Astrocyte of the hippocampus (primary cell): ENCODE results near the gene MRAP2.
"Not testable (repeated sequence)": the region's sequence is repeated elsewhere in the genome, so short reads cannot be mapped to it uniquely, and the experiment has no call there.

Source experiments
- DNase-seq: peaks from one replicate; pipeline ENCODE4 v3.0.0; 2011; ENCODE audit warnings: low read depth, low spot score

The MRAP2 gene

DNA sequence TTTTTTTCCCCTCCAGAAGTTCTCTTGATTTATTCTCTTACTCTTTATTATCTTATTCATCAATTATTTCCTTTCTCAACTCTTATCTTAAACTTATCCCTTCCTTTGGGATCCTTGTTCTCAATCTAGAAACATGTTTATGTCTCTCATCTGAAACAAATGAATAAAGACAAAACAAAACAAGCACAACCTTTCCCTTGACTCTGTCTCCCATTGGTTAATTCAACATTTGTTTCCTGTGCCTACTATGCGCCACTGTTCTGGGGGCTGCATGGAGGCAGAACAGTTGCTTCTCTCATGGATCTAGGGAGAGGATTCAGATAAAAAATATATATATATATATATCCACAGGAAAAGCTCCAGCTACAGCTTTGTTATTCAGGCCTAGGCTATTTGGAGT lies 5.2 kb upstream of the MRAP2 start:
- DNase-seq, result no peak

DNA sequence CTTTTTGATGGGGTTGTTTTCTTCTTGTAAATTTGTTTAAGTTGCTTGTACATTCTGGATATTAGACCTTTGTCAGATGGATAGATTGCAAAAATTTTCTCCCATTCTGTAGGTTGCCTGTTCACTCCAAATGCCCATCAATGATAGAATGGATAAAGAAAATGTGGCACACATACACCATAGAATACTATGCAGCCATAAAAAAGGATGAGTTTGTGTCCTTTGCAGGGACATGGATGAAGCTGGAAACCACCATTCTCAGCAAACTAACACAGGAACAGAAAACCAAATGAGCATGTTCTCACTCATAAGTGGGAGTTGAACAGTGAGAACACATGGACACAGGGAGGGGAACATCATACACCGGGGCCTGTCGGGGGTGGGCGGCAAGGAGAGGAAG lies 1.6 kb upstream of the MRAP2 start:
- not testable (repeated sequence) for DNase-seq

DNA sequence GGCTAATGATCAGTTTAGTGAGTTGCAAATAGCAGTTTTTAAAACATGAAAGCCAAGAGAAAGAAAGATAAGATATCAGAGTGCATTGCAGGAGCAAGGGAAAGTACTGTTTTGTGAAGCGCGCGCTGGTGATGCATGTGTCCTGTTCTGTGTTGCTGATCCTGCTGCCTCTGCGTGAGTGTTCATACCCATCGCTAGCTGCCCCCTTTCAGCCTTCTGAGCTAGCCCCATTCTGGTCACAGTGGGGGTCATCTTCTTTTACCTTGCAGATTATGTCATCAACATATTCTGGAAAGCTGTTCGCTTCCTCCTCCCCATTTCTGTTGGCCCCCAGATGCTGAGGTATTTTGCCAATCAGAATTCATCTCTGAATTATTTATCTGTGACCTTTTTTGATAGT lies 1.9 kb downstream of the MRAP2 start:
- DNase-seq, result no peak

DNA sequence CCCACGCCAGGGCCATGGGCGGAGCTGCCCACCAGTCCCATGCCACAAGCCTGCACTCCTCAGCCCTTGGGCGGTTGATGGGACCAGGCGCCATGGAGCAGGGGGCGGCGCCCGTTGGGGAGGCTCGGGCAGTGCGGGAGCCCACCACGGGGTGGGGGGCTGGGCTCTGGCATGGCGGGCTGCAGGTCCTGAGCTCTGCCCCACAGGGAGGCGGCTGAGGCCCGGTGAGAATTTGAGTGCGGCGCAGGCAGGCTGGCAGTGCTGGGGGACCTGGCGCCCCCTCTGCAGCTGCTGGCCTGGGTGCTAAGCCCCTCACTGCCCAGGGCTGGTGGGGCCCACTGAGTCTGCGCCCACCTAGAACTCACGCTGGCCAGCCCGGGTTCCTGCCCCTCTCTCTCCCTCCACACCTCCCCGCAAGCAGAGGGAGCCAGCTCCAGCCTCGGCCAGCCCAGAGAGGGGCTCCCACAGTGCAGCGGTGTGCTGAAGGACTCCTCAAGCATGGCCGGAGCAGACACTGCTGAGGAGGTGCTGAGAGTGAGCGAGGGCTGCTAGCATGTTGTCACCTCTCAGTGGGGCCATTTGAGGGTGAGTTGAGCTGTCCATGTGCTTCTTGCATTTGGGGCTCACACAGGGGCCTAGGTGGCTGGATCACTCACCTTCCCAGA lies 4.0 kb downstream of the MRAP2 start:
- no peak for DNase-seq

DNA sequence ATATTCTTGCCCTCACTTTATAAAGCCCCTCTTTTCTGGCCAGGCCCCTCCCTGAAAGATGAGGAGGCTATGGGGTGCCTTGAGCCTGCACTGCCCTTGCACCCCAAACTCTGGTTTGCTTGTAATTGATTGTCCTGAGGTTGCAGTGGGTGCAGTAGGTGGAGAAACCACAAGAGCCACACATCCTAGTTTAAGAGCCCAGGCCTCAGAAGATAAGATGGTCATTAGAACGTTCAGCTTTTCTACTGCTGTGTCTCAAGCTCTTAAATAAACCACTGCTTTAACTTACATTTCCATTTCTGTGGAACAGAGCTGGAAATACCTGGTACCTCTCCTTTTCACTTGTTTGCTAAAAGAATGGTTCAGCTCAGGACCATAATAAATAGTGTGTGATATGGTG lies 9.0 kb downstream of the MRAP2 start:
- no peak for DNase-seq

DNA sequence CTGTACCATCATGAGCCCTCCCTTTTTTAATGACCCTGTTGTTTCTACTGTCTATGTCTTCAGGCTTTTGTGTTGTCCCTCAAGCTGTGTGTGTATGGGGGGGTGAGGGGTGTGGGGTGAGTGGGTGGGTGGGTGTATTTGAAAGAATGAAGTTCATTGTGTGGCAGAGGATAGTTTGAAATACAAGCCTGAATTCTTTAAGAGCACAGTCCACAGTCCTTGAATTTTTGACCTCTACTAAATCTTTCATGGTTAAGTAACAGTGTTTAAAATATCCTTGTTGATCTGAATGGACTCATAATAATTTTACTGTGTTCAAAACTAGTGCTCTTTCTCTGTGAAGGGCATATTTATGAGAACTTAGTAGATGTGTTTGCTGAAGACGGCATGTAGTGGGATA lies 10.0 kb downstream of the MRAP2 start:
- no peak for DNase-seq

DNA sequence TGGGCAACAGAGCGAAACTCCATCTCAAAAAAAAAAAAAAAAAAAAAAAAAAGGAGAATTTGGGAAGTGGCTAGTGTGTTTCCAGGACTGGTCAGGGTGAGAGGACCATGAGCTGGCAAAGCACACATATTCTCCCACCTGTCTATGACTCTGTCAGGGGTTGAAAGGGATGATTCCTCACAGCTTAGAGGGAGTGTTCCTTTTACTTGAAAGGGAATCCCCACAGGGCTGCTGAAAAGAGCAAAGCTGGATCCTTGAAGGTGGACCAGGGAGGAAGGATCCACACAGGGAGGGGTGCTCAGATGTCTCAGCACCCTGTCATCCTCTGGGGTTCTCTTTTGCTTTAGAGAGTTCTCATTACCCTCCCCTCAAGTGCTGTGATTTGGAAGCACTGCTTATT lies 13.2 kb downstream of the MRAP2 start:
- no peak for DNase-seq

DNA sequence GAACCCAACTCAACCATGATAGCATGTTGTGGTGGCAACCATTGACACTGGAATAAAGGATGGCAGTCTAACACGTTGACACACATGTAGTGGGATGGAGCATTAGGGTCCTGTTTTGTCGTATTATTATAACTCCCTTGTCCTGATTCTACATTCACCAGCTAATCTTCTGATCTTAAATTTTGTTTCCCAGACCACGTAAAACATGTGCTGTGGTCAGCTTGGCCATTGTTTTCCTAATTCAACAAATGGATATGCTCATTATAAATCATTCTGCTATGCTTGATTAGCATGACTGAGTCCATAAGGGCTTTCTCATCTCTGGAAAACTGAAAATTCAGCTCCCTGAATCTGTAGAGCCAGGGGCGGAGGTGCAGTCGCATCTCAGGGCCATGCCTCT lies 15.0 kb downstream of the MRAP2 start:
- DNase-seq, result no peak

DNA sequence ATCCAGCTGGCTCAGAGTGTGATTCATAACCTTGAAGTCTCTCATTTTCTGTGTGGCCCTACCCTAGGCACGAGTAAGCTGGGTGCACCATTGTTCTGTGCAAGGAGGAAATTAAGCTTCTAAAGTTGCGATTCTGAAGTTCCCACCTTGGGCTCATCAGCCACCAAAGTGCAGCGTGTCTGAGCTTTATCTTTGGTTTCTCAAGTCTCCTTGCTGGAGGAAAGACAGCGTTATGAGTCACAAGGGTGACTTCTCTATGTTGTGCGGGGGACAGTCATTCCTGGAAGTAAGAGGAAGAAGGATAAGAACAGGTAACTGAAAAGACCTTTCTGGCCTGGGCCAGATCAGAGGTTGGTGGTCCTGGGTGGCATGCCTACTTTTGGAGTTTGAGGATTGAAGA lies 16.8 kb downstream of the MRAP2 start:
- DNase-seq, result no peak

DNA sequence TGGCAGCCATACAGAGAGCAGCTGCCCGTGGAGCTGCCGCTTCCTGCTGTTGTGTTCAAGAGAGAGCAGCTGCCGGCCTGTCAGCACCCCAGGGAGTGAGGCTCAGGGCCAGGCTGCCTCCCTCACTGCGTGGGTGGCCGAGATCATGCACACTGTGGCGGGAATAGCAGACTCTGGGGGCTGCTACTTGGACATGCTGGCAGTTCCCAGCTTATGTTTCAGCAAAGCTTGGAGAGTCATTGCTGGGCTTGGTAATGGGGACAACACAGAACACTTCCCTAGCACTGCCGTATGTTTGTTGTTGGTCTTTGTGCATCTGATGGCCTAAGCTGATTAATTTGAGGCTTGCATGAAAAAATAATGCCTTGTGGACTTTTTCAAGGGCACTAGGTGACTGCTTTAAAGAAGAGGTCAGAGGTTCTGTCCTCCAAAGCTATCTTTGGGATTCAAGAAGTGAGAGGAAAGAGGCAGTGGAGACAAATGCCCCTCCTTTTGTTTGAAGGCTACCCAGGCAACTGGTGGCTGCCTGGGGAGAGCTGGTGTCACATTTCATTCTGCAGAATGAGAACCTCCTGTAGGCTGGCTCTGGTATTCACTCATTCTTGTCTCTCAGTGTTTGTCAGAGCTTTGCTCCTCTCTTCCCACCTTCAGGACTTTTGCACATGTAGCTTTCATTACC lies 18.8 kb downstream of the MRAP2 start:
- DNase-seq, result peak; percentile 72

DNA sequence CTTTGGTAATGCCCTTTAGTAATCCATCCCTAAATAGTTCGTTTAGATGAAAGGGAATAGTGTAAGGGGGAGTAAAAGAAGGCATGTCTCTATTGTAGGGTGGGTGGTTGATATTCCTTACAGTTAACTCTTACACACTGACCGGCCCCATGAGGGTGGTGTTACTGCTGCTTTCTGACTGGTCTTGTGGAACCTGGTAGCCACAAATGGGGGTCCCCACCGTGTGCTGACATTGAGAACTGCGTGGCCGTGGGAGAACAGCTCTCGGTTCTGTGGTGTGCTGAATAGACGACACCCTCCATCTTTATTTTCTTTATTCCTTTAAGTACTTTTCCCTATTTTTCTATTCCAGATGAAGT lies 19.3 kb downstream of the MRAP2 start:
- DNase-seq, result no peak

DNA sequence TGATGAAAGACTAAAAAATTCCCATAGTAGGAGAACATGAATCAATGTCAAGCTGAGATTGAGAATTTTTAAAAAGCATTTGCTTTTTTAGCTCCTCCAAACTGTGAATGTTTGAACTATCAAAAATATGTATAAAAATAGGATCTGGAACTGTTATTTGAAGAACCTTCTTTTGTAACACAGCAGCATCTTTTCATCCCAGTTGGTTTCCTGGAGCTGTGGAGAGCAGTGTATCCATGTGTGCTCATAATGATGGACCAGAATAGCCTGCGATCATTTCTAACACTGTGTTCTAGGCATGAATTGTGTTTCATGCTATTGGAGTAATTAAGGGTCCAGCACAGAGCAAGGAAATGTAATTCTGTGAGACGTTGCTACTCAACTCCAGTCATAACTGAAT lies 22.1 kb downstream of the MRAP2 start:
- no peak for DNase-seq

DNA sequence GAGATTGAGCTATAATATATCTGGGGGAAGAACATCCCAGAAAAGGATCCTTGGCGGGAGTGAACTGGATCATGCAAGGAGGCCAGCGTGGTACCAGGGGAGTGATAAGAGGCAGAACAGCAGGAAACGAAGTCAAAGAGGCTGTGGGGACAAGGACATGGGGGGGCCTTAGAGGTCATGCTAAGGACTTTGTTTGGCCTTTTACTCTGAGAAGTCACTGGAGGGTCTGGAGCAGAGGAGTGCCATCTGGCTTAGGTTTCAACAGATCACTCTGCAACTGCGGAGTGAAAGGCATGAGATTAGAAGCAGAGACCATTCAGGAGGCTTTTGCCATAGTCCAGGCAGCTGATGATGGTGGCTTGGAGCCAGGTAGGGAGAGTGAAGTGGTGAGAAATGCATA lies 24.3 kb downstream of the MRAP2 start:
- no peak for DNase-seq

DNA sequence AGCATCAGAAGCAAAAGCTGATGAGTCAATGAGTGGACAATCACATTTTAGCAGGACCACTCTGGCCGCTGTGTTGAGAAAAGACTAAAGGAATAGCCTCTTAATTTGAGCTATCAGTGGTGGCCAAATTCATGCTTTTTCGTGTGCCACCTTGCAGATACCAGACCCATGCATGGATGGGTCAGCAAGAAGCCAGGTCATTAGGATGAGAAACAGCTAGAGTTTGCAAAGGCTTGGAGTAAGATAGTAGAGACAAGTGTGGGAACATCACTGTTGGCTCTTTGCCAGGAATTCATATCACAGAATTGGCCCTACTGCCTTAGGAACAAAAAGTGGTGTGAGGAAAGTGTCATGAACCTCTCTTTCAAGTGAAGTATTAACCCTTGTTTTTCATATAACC lies 25.5 kb downstream of the MRAP2 start:
- DNase-seq, result no peak

DNA sequence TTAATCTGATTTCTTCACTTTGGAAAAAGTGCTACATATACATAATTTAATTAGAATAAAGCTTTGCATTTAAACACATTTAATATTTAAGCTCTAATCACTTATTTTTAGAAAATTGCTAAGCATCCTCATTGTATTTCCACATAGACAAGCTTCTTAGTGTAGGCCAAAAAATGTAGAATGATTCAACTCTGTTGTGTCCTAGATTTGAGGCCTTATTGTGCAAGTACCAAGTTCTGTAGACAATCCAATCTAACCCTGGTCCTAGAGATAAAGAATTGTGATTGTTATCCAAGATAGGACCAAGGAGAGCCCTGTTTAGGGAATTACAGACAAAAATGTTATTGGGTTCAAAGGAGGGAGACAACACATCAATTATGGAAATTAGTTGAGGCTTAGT lies 27.6 kb downstream of the MRAP2 start:
- DNase-seq, result no peak

DNA sequence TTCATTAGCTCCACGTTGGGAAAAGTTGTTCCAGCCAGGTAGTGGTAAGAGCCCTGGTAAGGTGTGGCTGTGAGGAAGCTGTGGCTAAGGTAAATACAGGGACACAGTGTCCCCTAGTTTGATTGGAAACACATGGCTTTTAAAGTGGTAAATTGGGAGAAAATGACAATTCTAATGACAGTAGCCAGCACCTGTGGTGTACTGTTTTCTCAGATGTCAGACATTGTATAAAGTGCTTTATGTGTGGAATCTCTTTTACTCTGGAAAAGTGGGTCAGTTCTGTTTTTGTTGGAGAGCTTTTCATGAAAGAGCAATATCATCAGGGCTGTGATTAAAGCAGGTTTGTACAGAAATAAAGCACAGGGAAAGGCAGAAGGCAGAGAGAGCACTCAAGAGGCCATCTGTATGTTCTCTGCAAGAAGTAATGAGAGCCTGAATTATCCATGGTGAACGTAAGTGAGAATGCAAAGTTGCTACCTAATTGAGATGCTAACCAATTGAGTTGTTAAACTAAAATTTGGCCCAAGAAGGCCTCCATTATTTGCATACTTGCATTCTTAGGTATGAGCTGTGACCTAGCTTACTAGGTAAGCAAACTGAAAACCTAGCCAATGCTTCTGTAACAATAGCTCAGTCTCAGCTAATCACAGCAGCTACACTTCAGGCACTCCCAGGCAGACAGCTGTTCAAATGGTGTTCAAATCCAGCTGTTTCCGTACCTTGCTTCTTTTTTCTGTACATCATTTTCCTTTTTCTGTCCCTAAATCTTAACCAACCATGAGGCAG lies 28.2 kb downstream of the MRAP2 start:
- DNase-seq, result no peak

DNA sequence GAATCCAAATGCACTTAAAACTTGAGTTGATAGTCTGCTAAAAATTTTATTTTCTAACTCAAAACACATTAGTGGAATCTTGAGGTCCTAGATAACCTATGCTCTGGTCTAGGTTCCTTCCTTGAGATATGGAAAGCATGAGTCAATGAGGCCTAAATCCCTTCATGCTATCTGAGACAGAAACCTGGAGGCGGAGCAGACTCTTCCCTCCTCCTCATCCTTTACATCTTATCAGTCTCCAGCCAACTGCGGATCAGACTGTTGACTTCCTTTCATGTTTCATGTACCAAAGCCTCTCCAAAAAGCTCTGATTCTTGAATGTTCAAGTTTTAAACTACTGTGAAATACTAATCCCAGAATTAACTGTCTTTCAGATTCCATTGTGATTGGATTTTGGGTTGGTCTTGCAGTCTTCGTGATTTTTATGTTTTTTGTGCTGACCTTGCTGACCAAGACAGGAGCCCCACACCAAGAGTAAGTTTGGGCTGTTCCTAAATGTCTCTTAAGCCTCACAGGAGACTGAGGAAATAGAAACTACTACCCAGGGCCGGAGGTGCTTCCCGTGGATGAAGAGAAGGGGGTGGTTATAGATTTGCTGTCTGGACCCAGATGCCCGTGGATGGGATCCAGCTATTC lies 29.1 kb downstream of the MRAP2 start:
- no peak for DNase-seq

DNA sequence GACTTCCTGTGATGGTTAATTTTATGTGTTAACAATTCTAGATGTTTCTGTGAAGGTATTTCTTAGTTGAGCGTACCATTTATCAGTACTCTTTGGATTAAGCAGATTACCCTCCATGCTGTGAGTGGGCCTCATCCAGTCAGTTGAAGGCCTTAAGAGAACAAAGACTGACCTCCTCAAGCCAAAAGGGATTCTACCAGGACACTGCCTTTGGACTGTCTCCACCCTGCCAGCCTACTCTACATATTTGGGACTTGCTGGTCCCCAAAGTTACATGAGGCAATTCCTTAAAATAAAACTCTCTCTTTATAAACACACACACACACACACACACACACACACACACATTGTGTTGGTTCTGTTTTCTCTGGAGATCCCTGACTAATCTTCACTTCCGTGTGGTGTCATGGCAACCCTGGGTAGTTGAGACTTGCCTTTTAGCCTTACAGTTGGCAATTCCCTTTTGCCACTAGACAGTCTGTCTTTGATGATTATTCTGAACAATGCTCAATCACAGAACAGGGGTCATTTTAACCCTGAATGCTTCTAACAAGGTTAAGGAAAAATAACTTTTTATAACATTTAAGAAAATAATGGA lies 32.2 kb downstream of the MRAP2 start:
- peak; percentile 40 for DNase-seq

DNA sequence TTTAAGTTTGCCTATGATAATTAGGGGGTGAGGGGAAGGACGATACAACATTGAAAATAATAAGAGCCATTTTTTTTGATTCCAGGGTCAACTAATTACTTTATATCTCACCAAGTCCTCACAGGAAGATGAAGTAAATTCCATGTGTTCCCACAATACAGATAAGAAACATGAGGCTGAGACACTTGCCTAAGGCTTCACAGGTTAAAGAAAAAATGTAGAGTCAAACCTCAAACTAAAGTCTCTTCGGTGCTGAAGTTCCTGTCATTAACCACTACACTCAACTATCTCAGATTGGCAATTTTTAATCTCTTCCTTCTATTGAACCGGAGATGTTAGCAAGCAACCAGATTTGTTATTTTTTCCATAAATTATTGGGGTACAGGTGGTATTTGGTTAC lies 33.0 kb downstream of the MRAP2 start:
- no peak for DNase-seq

DNA sequence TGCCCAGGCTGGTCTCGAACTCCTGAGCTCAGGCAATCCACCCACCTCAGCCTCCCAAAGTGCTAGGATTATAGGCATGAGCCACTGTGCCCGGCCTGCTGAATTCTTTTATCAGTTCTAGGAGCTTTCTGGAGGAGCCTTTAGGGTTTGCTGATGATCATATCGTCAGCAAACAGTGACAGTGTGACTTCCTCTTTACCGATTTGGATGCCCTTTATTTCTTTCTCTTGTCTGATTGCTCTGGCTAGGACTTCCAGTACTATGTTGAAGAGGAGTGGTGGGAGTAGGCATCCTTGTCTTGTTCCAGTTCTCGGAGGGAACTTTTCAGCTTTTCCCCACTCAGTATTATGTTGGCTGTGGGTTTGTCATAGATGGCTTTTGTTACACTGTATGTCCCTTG lies 35.3 kb downstream of the MRAP2 start:
- DNase-seq, result not testable (repeated sequence)

DNA sequence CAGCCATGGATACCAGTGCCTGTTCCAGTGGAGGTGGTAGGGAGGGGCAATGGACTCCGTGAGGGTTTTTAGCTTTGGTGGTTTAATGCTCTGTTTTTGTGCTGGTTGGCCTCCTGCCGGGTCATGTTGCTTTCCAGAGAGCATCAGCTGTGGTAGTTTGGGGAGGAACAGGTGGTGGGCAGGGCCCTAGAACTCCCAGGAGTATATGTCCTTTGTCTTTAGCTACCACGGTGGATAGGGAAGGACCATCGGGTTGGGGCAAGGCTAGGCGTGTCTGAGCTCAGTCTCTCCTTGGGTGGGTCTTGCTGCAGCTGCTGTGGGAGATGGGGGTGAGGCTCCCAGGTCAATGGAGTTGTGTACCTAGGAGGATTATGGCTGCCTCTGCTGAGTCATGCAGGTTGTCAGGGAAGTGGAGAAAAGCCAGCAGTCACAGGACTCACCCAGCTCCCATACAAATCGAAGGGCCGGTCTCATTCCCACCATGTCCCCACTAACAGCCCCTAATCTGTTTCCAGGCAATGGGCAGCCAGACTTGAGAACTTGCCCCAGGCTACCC lies 38.9 kb downstream of the MRAP2 start:
- no peak for DNase-seq
